ENCODE results near the gene GP1BB. TPM values are rescaled to one million over a fixed set of nuclear protein-coding genes. Genes with fewer than 3 reads are reported as not detected.

The GP1BB gene
- total and polyA plus RNA-seq, 2 of the 13 experiments (the other 11 are each of a cell fraction or from before 2014, with no cell fraction given), result not detected

DNA sequence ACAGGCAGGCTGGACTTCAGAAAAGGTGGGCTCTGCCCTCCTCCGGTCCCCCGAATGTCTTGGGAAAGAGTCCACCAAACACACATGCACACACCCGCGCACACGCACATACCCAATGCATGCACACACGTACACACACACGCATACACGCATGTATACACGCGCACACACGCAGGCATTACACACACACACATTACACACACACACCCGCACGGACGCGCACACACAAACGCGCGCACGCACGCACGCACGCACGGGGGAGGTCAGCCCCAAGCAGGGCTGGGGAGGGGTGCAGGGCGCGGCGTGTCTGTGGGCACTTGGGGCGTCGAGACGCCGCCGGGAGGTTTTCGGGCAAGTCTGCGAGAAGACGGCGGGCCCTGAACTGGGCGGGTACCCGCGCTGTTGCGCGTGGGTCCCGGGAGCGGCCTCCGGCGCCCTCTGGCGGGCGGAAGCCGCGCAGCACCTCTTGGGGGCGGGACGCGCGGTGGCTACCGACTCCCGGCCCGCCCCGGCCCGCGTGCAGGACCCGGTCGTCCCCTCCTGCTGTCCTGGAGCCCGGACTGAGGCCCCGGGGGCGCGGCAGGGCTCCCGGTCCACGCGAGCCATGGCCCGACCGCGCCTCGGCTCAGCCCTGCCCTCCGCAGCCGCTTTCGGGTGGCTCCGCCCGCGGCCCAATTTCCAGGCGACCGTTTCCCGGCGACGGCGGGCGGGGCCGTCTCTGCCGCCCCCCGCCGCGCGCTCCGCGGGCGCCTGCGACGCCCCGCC, 5.5 kb upstream of the GP1BB start (continued):
- TF ChIP-seq ZNF609 (CRISPR knock-in tag; IDR thresholded peaks at IDR 0.05; ENCODE audit: borderline replicate concordance) (no peak), IRF2 (CRISPR knock-in tag; IDR thresholded peaks at IDR 0.05) (no peak), NPAS2 (CRISPR knock-in tag; IDR thresholded peaks at IDR 0.05; ENCODE audit: borderline replicate concordance) (no peak), CREM (IDR thresholded peaks at IDR 0.05) (no peak), CREM (CRISPR knock-in tag; IDR thresholded peaks at IDR 0.05) (no peak), ZNF878 (CRISPR knock-in tag; IDR thresholded peaks at IDR 0.05) (no peak), HNF1B (CRISPR knock-in tag; IDR thresholded peaks at IDR 0.05) (no peak), NAIF1 (CRISPR knock-in tag; IDR thresholded peaks at IDR 0.05; ENCODE audit: borderline replicate concordance) (no peak), REXO4 (CRISPR knock-in tag; IDR thresholded peaks at IDR 0.05; ENCODE audit: borderline replicate concordance) (no peak), MIXL1 (CRISPR knock-in tag; IDR thresholded peaks at IDR 0.05) (no peak), ZNF747 (CRISPR knock-in tag; IDR thresholded peaks at IDR 0.05; ENCODE audit: borderline replicate concordance) (no peak), ZSCAN20 (CRISPR knock-in tag; IDR thresholded peaks at IDR 0.05; ENCODE audit: borderline replicate concordance) (no peak; the same call in 1 of the 2 replicates), ZNF605 (CRISPR knock-in tag; IDR thresholded peaks at IDR 0.05) (no peak), RFX3 (CRISPR knock-in tag; IDR thresholded peaks at IDR 0.05) (no peak), U2AF2 (IDR thresholded peaks at IDR 0.05; ENCODE audit: low read depth, low read length) (no peak)
- TF ChIP-seq, protein P1, sequence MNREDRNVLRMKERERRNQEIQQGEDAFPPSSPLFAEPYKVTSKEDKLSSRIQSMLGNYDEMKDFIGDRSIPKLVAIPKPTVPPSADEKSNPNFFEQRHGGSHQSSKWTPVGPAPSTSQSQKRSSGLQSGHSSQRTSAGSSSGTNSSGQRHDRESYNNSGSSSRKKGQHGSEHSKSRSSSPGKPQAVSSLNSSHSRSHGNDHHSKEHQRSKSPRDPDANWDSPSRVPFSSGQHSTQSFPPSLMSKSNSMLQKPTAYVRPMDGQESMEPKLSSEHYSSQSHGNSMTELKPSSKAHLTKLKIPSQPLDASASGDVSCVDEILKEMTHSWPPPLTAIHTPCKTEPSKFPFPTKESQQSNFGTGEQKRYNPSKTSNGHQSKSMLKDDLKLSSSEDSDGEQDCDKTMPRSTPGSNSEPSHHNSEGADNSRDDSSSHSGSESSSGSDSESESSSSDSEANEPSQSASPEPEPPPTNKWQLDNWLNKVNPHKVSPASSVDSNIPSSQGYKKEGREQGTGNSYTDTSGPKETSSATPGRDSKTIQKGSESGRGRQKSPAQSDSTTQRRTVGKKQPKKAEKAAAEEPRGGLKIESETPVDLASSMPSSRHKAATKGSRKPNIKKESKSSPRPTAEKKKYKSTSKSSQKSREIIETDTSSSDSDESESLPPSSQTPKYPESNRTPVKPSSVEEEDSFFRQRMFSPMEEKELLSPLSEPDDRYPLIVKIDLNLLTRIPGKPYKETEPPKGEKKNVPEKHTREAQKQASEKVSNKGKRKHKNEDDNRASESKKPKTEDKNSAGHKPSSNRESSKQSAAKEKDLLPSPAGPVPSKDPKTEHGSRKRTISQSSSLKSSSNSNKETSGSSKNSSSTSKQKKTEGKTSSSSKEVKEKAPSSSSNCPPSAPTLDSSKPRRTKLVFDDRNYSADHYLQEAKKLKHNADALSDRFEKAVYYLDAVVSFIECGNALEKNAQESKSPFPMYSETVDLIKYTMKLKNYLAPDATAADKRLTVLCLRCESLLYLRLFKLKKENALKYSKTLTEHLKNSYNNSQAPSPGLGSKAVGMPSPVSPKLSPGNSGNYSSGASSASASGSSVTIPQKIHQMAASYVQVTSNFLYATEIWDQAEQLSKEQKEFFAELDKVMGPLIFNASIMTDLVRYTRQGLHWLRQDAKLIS (CRISPR knock-in tag; IDR thresholded peaks at IDR 0.05), result no peak
- TF ChIP-seq, protein P2, sequence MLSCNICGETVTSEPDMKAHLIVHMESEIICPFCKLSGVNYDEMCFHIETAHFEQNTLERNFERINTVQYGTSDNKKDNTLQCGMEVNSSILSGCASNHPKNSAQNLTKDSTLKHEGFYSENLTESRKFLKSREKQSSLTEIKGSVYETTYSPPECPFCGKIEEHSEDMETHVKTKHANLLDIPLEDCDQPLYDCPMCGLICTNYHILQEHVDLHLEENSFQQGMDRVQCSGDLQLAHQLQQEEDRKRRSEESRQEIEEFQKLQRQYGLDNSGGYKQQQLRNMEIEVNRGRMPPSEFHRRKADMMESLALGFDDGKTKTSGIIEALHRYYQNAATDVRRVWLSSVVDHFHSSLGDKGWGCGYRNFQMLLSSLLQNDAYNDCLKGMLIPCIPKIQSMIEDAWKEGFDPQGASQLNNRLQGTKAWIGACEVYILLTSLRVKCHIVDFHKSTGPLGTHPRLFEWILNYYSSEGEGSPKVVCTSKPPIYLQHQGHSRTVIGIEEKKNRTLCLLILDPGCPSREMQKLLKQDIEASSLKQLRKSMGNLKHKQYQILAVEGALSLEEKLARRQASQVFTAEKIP (CRISPR knock-in tag; IDR thresholded peaks at IDR 0.05; ENCODE audit: borderline replicate concordance), result no peak

All from HepG2 (cell line).